DMS79 (cell line): ENCODE measurements around the gene NTM.

ENCODE experiments used
- DNase-seq: peaks from one replicate; lab custom pipeline; 2025; lab: John Stamatoyannopoulos, UW

Gene NTM

DNA sequence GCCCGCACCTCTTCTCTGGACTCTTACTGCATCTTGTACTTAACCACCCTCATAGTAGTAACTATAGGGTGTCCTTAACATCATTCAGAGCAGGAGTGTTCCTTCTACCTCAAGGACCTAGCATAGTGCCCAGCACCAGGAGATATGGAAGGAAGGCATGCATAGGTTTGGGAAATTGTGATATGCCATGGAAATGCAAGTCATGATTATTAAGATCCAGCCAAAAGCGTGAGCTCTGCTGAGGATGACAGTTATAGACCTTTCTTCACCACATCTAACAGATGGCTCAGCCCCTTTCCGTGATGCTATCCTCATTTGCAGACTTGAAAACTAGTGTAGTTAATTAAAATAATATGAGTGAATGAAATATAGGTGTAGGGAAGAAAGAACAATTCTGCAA lies 746.1 kb downstream of the NTM start:
- DNase-seq, result no peak

DNA sequence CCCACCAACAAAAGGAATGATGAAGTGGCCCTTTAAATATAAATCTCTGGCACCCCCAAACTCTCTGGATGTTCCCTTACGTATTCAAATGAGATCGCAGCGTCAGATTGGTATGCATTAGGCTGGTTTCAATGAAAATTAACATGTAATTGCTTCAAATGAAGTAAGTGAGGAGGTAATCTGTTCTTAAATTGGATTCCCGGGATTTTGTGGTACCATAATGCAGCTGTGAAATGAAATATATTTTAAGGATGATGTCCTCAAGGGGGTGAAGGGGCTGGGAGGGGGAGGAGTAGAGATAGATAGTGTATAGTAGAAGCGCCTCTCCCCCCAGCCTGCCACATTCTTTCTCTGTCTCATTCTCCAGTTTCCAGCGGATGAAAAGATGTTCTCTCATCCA lies 748.2 kb downstream of the NTM start:
- no peak for DNase-seq

DNA sequence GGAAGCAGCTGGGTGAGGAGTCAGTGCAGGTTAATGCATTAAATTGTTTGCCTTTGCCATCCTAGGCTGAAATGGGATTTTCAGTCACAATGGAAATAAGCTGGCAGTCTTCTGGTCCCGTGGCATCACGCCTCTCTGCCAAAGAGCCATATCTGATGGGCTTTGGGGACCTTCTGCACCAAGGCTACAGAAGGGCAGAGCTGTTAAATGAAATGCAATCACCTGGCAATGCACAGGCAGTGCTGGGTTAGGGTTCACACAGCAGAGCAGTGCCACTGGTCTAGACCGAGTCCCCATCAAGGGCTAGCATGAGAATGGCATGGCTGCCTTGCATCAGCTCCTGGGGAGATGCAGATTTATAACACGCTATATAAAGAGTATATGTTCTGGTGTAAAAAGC lies 749.2 kb downstream of the NTM start:
- DNase-seq, result no peak

DNA sequence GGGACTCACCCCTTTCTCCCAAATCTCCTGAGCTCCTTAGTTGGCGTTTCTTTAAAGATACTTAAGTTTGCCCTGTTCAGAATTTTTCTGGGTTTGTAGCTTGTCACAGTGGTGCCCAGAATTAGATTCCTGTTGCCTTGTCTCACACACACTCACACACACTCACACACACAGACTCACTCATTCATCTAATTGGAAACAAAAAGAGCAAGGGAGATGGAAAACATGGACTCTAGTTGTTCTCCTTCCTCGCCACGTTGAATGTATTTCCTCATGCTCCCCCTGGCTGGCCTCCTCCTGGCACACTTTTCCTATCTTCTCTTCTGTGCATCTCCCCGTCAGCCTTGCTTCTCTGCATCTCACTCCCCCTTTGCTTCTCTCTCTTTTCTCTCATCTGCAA lies 752.3 kb downstream of the NTM start:
- no peak for DNase-seq

- DNase-seq, result no peak
These were observed 753.0 kb downstream of the NTM start for GRCh38 chr11:132123449-132123848.

DNA sequence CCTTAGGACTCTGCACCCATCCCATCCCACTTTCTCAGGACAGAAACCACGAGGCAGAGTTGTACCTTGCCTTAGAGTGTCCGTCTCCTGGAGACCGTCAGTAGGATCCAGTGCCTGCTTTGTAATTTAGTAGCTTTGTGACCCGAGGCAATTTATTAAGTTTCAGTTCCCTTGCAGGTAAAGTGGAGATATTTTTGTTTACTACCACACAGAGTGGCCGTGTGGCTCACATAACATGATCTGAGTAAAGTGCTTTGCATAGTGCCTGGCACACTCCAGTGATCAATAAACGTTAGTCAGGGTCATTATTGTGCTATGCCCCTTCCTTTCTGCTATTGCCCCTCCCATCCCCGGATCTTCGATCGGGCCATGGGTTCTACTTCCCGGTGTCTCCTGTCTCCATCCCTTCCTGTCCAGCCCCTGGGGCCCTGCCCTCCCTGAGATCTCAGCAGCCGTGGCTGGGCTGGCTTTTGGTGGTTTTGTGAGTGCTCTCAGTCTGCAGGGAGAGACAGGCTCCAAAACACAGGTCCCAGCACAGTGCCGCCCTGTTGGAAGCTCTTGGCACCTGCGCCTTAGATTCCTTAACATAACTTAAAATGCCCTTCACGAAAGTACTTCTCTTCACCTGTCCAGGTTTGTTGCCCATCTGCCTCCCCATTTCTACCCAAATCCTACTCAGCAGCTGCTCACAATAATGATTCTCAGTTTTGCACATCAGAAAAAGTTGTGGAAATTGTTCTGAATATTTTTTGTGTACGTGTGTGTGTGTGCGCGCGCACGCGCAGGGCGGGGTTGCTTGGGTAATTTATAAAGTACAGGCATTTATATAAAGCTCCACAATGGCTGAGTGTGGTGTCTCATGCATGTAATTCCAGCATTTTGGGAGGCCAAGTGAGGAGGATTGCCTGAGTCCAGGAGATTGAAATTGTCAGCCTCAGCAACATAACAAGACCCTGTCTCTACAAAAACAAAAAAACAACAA lies 753.7 kb downstream of the NTM start:
- no peak for DNase-seq

DNA sequence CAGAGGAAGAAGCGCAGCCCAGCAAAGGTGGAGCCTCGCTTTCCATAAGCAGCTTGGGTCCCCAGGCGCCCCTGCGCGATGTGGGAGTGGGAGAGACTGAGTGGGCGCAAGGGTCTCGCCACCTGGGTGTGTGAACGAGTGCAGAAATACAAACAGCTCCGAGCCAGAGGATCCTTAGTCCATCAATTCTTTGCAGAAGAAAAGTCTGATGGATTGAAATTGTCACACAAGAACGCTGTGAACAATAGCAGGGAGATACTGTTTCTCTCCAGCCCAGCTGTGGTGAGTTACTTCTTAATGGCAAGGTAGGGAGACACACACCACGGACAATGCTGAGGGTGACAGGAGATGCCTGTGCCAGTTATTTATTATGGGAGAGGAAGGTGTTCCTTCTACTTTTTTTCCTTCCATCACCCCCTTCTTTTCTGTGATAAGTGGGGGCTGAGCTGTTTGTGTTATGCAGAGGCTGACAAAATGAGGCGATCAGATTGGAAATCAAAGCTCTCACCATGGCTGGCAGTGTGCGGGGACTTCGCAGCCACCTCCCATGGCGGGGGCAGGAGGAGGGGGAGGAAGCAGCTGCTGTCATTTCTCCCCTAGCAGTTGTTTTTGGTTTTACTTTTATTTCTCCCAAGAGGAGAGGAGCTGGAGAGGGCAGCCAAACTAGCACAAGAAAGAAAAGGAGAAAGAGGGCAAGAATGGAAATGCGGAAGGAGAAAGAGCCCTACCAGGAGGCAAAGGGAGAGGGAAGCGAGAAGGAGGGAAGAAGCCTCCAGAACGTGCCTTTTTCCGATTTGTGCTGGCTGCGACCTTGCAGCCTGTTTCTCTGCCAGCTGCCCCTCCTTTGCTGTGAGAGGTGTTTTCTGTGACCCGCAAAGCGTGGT lies 755.8 kb downstream of the NTM start:
- no peak for DNase-seq

DNA sequence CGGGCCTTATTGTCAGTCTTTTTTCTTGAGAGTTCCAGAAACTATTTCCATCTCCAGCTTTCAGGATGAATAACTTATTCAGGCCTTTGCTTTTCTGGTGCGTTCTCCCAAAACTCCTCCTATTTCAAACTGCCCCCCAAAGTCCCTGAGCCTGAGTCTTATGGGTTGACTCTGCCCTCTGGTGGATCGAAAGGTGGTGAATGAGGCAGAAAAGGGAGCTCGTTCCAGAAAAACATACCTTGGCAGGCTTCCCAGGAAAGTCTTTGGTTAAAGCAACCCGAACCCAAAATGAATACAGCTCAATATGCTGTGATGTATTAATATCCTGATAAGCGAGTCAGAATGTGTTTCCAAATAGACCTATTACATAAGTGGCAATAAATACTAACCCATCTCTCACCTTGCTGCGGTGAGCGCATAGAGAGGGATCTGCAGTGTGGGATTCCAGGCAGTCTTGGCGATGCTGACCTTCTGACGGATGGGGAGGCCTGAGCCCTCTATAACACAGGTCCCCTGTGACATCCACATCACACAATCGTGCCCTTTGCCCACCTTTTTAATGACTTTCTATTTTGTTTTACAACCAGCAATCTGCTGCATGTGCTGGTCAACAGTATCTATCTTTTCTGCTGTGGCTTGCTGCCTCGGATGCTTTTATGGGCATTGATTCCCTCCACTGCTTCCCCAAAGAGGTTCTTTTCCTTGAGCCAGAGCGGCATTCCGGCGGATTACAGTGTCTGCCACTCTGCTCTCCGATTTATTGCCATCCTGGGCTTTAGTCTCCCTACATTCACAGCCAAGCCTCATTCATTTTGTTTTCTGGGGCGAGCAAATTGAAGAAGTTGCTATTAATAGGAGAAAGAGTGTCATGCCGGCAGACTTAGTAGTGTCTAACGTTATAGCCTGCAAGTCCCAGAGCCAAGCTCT lies 756.8 kb downstream of the NTM start:
- DNase-seq, result peak; percentile 24

- DNase-seq, result no peak
These were observed 757.5 kb downstream of the NTM start for GRCh38 chr11:132127900-132128288.

DNA sequence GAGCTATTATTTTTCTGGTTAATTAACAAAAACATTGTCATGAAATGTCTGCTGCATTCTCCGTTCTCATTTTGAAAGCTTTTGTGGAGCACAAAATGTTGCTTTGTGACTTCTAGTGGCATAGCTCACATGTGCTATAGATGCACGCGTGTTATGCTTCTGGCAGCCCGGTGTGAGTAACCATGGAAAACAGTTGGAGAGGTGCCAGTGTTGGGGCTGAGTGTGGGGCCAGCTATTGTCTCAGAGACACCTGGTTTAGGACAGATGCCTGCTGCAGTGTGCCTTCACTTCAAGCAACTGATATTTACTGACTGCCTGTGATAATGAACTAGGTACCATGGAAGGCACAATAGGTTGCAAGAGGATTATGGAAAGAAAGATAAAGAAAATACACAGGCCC lies 760.6 kb downstream of the NTM start:
- DNase-seq, result peak; percentile 34

DNA sequence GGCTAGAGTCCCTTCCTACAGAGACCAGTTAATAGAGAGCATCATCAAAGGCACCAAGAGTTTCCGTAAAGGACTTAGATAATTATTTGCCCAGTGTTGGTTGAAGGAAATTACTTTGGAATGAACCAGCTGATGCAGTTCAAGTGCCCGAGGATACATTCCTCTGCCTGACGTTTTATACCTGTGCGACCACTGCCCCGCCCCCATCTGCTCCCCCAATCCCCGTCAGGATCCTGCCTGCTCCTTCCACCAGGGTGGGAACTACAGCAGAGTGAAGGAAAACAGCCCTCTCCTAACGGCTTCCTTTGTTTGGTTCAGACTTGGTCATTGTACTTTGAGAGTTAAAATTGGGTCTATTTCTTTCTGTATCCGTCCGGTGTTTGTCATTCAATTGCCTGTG lies 761.5 kb downstream of the NTM start:
- DNase-seq, result no peak

GRCh38 chr11:132134322-132134721 lies 763.9 kb downstream of the NTM start:
- DNase-seq, result no peak

- no peak for DNase-seq
These were observed 767.0 kb downstream of the NTM start for GRCh38 chr11:132137289-132137980.

- DNase-seq, result no peak
These were observed 767.5 kb downstream of the NTM start for GRCh38 chr11:132137981-132138313.

DNA sequence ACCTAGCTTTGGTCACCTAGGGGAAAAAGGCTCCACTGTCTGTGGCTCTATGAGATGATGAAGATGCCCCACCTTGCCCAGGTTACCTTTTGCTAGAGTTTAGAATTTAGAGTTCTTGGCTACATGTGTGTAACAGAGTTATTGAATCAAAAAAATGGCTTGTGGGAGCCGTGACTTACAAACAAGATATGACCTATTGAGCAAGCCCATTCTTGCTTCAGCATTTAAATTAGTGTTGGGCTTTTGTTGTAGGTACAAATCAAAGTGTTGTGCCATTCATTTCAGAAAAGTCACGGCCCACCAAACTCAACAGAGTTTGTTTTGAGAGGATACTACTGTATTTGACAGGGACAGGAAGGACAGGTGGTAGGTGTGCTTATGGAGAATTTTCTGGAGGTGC lies 768.8 kb downstream of the NTM start:
- no peak for DNase-seq

DNA sequence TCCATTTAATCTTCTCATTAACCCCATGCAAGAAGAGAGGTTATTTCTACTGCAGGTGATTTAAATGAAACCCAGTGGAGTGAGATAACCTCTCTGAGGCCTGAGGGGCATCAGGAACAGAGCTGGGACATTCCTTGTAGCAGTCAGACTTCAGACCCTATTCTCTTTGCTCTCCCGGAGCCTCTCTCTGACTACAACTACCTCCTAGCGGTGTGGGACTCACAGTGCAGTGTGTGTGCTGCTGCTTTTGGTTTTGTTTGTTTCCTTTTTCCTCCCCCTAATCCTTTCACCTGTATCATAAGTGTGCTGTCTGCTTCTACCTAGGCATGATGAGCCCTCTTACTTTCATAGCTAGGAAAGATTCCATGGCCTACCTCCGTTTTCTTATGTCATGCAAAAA lies 769.6 kb downstream of the NTM start:
- DNase-seq, result no peak

GRCh38 chr11:132142121-132142520 lies 771.7 kb downstream of the NTM start:
- no peak for DNase-seq

DNA sequence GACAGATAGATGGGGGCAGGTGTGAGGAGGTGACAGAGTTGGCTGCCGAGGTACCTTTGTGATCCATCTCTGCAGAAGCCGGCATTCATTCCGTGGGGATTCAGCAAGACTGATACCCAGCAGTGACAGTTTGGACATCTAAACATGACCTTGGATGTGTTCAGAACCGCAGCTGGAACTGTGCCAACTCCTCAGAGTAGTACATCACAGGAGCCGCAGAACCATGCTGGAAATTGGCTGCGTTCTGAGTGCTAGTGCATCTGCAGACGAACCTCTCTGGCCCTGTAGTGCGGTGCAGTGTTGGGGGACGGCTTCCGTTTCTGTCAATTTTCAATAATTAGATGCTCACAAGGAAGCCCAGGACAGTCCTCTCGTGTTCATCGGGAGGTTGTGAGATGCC lies 772.1 kb downstream of the NTM start:
- no peak for DNase-seq

DNA sequence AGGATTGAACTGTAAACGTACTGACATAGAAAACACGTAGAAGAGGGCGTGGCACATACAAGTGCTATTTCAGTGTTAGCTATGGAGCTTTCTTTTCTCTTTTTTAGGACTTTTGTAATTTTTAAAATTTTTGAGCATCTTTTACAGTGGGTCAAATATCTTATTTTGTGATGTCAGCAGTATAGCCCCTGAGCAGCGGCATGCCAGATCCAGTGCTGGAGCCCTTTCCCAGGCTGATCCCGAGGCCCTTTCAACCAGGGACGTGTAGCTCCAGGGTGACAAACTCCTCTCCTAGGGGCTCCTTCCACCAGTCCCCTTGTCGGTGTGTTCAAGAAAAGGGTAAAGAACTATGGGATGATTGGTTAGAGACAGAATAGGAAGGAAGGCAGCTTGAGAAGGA lies 777.0 kb downstream of the NTM start:
- DNase-seq, result no peak

GRCh38 chr11:132154781-132155180 lies 784.4 kb downstream of the NTM start:
- no peak for DNase-seq

GRCh38 chr11:132158091-132158490 lies 787.7 kb downstream of the NTM start:
- DNase-seq, result no peak
